ENCODE measurements around the gene C16orf95.

- TF ChIP-seq CTCF (IDR thresholded peaks at IDR 0.05) (no peak), POLR2AphosphoS5 (IDR thresholded peaks at IDR 0.05) (no peak), EP300 (IDR thresholded peaks at IDR 0.05) (no peak), POLR2A (IDR thresholded peaks at IDR 0.05) (no peak)
Observed at GRCh38 chr16:87308826-87309225, 8.4 kb downstream of the C16orf95 start.
